GM12875 (cell line): ENCODE results near the gene ZNF407.

Experiments
- H3K4me3 ChIP-seq: one replicate; pipeline ENCODE4 v1.5.1; 2011; ENCODE audit warnings: low read depth, low read length, control low read depth
- TF ChIP-seq, protein P1 (sequence below): IDR thresholded peaks from 2 replicates; pipeline ENCODE4 v1.5.1; 2011; ENCODE audit warnings: low read depth, mild to moderate bottlenecking, control low read depth, inconsistent platforms, low read length, moderate library complexity, borderline replicate concordance; ENCODE audit not compliant: insufficient read depth

ZNF407 gene

DNA sequence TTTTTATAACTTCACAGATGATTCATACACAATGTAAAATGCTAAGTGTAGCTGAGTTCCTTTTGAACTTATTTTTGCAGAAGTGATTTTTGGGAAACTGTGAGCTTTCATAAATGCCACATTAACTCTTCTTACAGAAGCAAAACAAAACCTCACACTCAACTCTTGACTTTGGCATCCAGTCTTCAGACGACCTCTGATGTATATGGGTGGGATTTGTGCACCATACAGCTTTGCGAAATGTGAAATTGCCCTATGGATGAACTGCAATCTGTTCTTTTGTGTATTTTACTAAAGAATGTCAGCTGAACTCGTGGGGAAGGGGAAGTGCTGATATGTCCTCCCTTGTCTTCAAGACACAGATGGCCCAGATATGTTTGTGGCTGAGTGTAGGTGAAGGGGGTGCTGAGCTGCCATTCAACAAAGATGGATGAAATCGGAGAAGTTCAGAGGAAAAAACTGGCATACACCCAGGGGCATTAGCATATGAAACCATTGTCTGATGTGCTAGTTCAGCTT is 393.0 kb downstream of the ZNF407 start:
- no peak overlapping the region for H3K4me3 ChIP-seq
- TF ChIP-seq, protein P1, sequence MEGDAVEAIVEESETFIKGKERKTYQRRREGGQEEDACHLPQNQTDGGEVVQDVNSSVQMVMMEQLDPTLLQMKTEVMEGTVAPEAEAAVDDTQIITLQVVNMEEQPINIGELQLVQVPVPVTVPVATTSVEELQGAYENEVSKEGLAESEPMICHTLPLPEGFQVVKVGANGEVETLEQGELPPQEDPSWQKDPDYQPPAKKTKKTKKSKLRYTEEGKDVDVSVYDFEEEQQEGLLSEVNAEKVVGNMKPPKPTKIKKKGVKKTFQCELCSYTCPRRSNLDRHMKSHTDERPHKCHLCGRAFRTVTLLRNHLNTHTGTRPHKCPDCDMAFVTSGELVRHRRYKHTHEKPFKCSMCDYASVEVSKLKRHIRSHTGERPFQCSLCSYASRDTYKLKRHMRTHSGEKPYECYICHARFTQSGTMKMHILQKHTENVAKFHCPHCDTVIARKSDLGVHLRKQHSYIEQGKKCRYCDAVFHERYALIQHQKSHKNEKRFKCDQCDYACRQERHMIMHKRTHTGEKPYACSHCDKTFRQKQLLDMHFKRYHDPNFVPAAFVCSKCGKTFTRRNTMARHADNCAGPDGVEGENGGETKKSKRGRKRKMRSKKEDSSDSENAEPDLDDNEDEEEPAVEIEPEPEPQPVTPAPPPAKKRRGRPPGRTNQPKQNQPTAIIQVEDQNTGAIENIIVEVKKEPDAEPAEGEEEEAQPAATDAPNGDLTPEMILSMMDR, result no peak

DNA sequence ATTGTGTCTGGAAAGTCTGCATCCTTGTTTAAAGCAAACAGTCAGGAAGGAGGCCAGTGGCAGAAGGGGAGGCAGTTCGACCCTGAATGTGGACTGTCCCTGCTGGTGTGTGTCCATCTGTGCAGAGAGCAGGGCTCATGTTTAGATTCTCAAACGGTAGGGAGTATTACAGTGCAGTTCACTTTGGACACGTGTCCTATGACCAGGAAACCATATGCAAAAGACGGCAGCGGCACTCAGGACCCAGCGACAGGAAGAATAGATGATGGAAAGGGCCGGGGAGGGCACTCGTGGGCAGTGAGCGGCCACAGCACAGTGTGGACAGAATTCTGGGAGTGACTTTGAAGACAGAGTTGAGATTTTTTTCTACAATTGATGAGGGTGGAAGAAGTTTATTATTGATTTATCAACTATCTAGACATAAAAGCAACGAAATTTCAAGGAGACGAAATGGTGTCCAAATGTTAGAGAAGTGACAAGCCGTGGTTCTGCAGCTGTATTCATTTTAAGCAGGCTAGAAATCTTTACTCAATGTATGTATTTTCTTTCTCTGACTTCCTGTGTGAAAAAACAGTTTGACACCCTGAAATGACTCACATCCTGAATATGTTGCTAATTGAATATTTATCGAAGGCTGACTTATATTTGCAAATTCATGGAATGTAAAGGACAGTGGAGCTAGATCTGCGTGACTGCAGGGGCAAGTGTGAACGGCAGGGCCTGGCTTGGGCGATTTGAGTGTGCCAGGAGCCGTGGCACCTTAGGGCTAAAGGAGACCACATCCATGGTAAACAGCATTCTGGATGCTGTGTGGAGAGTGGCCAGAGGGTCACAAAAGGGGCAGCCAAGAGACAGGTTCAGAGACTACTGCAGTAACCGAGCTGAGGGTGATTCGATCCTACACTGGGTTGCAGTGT is 397.1 kb downstream of the ZNF407 start:
- TF ChIP-seq, protein P1, result no peak
- peak overlapping the region; percentile 0 for H3K4me3 ChIP-seq

DNA sequence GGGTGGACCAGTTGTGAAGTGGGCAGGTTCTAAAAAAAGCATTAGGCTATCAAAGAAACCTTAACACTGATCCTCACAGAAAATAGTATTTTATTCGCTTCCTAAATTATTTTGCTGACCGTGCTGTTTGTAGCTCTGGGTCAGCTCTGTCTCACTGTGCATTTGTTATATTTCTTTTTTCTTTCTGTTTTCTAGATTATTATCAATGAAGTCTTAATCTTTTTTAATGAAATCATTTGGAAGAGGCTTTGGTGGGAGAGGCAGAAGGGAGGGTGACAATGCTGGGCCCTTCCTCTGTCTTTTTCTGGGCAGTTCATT is 397.7 kb downstream of the ZNF407 start:
- no peak overlapping the region for H3K4me3 ChIP-seq
- TF ChIP-seq, protein P1, result no peak

DNA sequence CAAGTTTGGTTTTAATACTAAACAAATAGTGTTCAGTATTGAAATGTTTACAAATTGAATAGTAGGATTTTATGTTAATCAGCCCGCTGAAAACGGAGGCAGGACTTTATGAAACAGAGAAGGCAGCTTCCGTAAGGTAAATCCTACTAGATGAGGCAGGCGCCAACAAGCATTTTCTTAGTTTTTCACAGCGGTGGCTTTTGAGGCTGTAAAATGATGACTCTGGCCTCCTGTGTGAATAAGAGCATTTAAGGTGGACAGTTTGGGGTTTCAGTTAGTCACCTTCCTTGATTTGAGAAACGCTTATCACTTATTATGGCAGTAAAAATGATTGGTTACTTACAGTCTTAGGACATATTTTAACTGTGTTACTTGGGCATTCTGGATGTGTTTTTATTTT is 398.4 kb downstream of the ZNF407 start:
- H3K4me3 ChIP-seq, result no peak overlapping the region
- TF ChIP-seq, protein P1, result no peak

DNA sequence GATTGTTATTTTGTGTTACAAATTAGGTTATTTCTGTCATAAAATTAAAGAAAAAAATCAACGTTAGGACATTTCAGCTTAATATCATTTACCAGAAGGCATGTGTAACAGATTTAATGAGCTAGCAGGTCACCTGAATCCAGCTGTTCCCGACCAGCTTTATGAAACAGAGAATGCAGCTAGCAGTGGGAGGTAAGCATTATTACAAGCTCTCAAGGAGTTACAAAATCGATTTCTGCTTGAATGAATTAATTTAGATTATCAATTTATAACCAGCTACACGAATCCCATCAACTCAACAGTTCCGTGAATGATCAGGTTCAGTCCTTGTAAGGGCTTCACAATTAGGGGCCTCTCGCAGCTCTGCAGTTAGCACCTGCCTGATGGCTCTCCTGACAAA is 399.3 kb downstream of the ZNF407 start:
- no peak overlapping the region for H3K4me3 ChIP-seq
- TF ChIP-seq, protein P1, result no peak

DNA sequence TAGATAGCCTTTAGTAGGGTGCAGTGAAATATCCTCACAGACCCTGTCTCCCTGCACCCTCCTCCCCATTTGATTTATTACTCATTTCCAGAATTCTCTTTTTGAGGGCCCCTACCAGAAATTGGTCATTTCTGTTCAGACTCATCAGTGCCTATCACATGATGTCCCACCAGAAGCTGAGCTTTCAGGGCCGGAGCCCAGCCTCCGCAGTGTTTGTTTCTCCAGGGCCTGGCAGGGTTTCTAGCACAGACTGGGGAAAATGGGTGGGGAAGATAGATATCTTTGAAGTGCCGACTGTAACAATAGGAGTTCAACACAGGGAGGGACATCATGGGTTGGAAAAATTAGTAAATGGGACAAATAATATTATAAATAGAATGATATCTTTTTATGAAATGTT is 403.2 kb downstream of the ZNF407 start:
- H3K4me3 ChIP-seq, result no peak overlapping the region
- TF ChIP-seq, protein P1, result no peak

DNA sequence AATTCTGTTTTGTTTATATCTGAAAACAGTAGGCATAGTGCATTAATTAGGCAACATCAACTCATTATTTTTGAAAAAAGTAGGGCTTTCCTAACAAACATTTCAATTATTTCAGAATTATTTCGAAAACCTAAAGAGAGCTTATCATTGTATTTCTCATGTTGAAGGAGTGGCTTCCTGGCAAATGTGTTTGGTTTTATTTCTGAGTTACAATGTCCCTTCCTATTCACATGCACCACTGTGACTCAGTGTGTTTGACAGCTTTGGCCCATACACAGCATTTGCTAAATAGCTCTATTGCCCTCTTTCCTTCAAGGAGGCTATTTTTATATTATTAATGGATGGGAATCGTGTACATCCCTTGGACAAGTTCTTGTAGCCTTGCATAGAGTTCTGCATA is 405.4 kb downstream of the ZNF407 start:
- TF ChIP-seq, protein P1, result no peak
- H3K4me3 ChIP-seq, result no peak overlapping the region
